Measurements from ENCODE around the gene HOXC6. TPM values are rescaled to one million over a fixed set of nuclear protein-coding genes. Genes with fewer than 3 reads are reported as not detected.

The HOXC6 gene
- total and polyA plus RNA-seq, 2 experiments from 2014 or later: not detected

DNA sequence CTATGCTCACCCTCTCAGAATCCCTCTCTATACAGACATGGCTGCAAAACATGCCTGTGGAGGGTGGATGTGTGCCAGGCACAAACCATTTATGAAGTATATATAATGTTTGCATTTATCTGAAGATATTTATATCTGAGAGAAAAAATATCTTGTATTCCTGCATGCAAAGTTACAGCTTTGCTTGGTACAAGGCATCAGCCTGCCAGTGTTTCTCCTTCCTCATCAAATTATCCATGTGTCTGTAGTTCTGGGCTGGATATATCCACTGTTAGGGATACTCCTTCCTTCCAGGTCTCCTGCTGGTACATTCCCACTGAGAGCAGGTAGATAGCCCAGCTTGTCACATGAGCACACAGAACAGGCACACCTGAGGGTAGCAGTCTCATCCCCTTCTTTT is 37.4 kb downstream of the HOXC6 start:
- no peak for DNase-seq (ENCODE audit: low read depth in 1 of 2, low spot score in 1 of 2)
- H3K9me3 ChIP-seq (ENCODE audit: low read depth): no peaks in the 10 kb centered on the region
- H3K36me3 ChIP-seq: no peaks in the 10 kb centered on the region
- no peak overlapping the region for H3K27ac ChIP-seq
- H3K27me3 ChIP-seq: peaks cover 95% of the 10 kb centered on the region
- no peak overlapping the region for H3K4me3 ChIP-seq
- H3K4me1 ChIP-seq (ENCODE audit: low read depth): no peaks in the 10 kb centered on the region
- TF ChIP-seq CTCF (IDR thresholded peaks at IDR 0.05; ENCODE audit: low read depth, low read length): no peak

DNA sequence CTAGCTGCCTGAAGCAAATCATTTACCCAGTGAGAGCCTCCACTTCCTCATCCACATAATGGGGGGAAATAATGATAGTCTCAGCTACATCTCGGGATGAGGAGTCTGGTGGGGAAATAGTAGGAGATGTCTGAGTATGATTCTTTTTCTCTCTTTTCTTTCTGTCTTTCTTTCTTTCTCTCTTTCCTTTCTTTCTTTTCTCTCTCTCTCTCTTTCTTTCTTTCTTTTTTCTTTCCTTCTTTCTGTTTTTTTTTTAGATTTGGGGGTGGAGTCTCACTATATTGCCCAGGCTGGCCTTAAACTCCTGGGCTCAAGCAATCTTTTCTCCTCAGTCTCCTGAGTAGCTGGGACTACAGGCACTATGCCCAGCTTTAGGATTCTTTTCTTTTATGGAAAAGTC is 38.2 kb downstream of the HOXC6 start:
- Histone ChIP-seq H3K4me3 (no peak overlapping the region), H3K27ac (no peak overlapping the region), H3K9me3 (ENCODE audit: low read depth) (no peaks in the 10 kb centered on the region), H3K36me3 (no peaks in the 10 kb centered on the region), H3K27me3 (peaks cover 95% of the 10 kb centered on the region), H3K4me1 (ENCODE audit: low read depth) (no peaks in the 10 kb centered on the region)
- DNase-seq (ENCODE audit: low read depth in 1 of 2, low spot score in 1 of 2): no peak
- TF ChIP-seq CTCF (IDR thresholded peaks at IDR 0.05; ENCODE audit: low read depth, low read length): no peak

- DNase-seq (ENCODE audit: low read depth in 1 of 2, low spot score in 1 of 2): no peak
- Histone ChIP-seq H3K4me1 (ENCODE audit: low read depth) (no peaks in the 10 kb centered on the region), H3K9me3 (ENCODE audit: low read depth) (no peaks in the 10 kb centered on the region), H3K27ac (no peak overlapping the region), H3K36me3 (no peaks in the 10 kb centered on the region), H3K27me3 (peaks cover 95% of the 10 kb centered on the region), H3K4me3 (no peak overlapping the region)
- no peak for TF ChIP-seq CTCF (IDR thresholded peaks at IDR 0.05; ENCODE audit: low read depth, low read length)
Observed at GRCh38 chr12:54068418-54069070, 40.3 kb downstream of the HOXC6 start.

- DNase-seq (ENCODE audit: low read depth in 1 of 2, low spot score in 1 of 2): no peak
- Histone ChIP-seq H3K27me3 (peaks cover 96% of the 10 kb centered on the region), H3K4me3 (no peak overlapping the region), H3K27ac (no peak overlapping the region), H3K4me1 (ENCODE audit: low read depth) (no peaks in the 10 kb centered on the region), H3K9me3 (ENCODE audit: low read depth) (no peaks in the 10 kb centered on the region), H3K36me3 (no peaks in the 10 kb centered on the region)
- TF ChIP-seq CTCF (IDR thresholded peaks at IDR 0.05; ENCODE audit: low read depth, low read length): no peak
Observed at GRCh38 chr12:54071942-54072341, 43.7 kb downstream of the HOXC6 start.

- Histone ChIP-seq H3K4me3 (no peak overlapping the region), H3K9me3 (ENCODE audit: low read depth) (no peaks in the 10 kb centered on the region), H3K27ac (no peak overlapping the region), H3K36me3 (no peaks in the 10 kb centered on the region), H3K27me3 (peaks cover 99% of the 10 kb centered on the region), H3K4me1 (ENCODE audit: low read depth) (no peaks in the 10 kb centered on the region)
- TF ChIP-seq CTCF (IDR thresholded peaks at IDR 0.05; ENCODE audit: low read depth, low read length): no peak
- no peak for DNase-seq (ENCODE audit: low read depth in 1 of 2, low spot score in 1 of 2)
Observed at GRCh38 chr12:54074308-54074707, 46.1 kb downstream of the HOXC6 start.

Data from cardiac muscle cell (in vitro differentiated cells and primary cell).